ENCODE results near the gene RPRD2. TPM values are rescaled to one million over a fixed set of nuclear protein-coding genes. Genes with fewer than 3 reads are reported as not detected.
"Not testable (repeated sequence)": the region's sequence is repeated elsewhere in the genome, so short reads cannot be mapped to it uniquely, and the experiment has no call there.

RPRD2 gene
- total RNA-seq, 1 donor from 2014 or later: 21.7 TPM

DNA sequence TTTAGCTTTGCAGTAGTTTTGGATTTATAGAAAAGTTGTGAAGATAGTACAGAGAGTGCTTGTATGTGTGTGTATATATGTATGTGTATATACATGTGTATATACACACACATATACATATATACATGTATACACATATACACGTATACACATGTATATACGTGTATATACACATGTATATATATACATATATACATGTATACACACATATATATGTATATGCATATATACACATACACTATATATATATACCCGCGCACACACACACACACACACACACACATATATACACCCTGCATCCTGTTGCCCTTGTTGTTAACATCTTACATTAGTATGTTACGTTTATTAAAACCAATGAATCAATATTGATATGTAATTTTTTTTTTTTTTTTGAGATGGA is 24.3 kb downstream of the RPRD2 start:
- no peak for DNase-seq (ENCODE audit: low spot score)

DNA sequence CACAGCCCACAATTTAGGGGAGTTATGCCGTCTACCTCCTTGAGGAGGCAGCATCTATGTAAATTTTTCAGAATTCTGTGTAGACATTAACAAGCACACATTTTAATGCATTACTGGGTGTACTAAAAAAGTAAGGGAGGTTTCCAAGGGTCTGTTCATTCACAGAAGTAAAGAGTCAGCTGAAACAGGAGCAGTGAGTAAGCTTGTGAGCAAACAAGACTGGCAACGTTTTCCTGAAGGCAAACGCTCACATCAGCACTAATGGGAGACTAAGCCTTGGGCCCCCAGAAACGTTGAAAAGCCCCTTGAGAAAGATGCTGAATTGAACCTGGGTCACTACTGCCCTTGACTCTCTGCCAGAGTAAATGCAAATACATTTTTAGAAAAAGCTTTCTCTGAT is 25.7 kb downstream of the RPRD2 start:
- DNase-seq (ENCODE audit: low spot score): no peak

DNA sequence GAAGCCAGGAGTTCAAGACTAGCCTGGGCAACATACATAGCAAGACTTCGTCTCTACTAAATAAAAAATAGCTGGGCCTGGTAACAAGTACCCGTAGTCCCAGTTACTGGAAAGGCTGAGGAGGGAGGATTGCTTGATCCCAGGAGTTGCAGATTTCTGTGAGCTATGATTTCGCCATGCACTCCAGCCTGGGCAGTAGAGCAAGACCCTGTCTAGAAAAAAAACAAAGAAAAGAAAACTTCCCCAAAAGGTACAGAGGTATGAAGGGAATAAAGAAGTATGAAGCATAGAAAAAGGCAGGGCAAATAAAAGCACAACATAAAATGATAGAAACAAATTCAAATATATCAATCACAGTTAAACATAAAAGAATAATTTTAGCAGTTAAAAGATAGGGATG is 28.7 kb downstream of the RPRD2 start:
- DNase-seq (ENCODE audit: low spot score): no peak

DNA sequence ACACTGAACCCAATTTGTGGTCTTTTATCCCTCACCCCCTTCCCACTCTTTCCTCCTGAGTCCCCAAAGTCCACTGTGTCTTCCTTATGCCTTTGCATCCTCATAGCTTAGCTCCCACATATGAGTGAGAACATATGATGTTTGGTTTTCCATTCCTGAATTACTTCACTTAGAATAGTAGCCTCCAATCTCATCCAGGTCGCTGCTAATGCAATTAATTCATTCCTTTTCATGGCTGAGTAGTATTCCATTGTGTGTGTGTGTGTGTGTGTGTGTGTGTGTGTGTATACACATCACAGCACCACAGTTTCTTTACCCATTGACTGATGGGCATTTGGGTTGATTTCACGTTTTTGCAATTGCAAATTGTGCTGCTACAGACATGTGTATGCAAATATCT is 31.2 kb downstream of the RPRD2 start:
- DNase-seq (ENCODE audit: low spot score): not testable (repeated sequence)

DNA sequence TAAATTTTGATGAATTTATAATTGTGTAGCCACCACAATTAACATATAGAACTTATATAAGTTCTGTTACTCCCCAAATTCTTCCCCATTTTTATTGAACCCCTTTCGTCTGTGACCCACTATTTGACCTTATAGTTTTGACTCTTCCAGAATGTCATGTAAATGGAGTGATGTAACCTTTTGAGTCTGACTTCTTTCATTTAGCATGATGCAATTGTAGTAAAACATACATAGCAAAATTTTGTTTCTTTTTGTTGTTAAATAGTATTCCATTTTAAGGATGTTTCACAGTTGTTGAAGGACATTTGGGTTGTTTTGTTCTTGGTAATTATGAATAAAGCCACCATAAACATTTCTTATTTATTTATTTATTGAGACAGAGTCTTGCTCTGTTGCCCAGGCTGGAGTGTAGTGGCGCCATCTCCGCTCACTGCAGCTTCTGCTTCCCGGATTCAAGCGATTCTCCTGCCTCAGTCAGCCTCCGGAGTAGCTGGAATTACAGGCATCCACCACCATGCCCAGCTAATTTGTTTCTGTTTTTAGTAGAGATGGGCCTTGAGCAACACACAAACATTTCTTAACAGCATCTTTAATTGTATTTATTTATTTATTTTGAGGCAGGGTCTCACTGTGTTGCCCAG is 33.6 kb downstream of the RPRD2 start:
- DNase-seq (ENCODE audit: low spot score): no peak

DNA sequence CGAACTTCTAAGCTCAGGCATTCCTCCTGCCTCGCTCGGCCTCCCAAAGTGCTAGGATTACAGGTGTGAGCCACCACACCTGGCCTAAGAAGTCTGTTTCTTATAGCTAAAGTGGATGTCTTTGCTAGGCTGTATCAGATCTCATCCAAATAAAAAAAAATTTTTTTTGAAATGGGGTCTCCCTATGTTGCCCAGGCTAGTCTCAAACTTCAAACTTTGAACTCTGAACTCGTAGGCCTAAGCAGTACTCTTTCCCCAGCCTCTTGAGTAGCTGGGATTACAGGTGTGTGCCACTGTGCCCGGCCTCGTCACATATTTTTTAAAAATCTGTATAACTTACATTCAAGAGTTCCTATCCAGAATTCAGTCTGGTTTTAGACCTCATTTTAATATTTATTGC is 40.5 kb downstream of the RPRD2 start:
- no peak for DNase-seq (ENCODE audit: low spot score)

DNA sequence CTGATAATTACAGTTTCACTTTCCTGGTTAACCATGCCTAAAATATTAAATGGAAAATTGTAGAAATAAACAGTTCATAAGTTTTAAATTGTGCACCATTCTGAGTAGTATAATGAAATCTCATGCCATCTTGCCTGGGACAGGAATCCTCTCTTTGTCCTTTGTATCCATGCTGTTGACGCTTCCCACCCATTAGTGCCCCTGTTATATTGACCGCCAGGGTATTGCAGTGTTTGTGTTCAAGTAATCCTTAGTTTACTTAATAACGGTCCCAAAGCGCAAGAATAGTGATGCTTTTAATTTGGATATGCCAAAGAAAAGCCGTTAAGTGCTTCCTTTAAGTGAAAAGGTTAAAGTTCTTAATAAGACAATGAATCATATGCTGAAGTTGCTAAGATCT is 41.7 kb downstream of the RPRD2 start:
- no peak for DNase-seq (ENCODE audit: low spot score)

DNA sequence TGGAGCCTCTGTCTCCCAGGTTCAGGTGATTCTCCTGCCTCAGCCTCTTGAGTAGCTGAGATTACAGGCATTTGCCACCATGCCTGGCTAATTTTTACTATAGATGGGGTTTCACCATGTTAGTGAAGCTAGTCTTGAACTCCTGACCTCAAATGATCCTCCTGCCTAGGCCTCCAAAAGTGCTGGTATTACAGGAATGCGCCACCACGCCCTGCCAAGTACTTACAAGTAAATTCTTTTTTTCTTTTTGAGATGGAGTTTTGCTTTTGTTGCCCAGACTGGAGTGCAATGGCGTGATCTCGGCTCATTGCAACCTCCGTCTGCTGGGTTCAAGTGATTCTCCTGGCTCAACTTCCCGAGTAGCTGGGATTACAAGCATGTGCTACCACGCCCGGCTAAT is 42.5 kb downstream of the RPRD2 start:
- no peak for DNase-seq (ENCODE audit: low spot score)

DNA sequence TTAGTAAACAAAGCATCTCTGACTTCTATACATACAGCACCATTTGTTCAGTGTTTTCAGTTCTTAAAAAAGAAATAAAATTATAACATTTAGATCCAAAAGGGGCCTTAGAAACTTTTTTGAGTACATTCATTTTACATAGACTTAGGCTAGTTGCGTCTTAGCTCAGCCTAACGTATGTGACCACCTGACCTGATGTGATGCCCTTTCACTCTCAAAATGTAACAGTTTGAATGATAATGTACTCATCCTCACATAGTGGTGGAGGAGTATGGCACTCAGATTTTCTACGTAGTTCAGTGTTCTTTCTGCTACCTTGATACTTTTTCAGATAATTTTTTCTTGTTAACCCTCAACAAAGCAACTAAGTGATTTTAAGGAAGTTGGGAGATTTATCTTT is 43.4 kb downstream of the RPRD2 start:
- no peak for DNase-seq (ENCODE audit: low spot score)

DNA sequence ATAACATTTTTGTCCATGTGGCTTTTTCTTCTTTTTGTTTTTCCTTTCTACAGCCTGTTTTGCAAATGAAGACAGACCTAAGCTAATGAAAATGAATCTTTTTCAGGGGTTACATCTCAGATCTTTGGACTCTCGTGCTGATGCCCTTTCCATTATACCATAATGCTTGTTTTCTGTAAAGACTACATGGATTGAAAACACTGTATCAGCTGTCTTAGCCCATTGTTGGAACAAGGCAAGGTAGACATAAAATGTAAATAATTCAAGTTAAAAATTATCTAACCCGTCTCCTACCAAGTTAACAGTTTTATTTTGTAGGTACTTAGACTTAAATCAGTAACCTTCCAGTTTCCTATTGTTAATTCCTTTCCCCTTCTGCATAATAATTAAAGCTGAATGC is 44.9 kb downstream of the RPRD2 start:
- no peak for DNase-seq (ENCODE audit: low spot score)

DNA sequence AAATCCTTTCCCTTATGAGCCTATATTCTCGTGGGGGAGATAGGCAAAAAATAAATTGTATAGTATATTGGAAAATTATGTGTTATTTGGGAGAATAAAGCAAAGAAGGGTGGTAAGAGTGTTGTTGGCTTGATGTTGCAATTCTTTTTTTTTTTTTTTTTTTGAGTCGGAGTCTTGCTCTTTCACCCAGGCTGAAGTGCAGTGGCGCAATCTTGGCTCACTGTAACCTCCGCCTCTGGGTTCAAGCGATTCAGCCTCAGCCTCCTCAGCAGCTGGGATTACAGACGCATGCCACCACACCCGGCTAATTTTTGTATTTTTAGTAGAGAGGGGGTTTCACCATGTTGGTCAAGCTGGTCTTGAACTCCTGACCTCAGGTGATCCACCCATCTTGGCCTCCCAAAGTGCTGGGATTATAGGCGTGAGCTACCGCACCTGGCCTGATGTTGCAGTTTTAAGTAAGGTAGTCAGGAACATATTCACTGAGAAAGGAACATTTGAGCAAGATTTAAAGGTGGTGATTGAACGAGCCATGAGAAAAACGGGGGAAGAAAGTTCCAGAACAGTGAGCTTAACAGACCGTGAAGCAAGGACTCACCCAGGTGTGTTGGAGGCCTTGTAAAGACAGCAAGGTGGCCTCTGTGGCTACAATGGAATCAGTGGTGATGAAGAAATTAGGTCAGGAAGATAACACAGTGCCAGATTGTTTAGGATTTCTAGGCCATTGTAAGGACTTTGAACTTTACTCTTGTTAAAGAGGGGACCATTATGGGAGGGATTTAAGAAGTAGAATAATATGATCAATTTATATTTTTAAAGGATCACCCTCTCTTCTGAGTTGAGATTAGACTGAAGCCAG is 45.8 kb downstream of the RPRD2 start:
- DNase-seq (ENCODE audit: low spot score): no peak

DNA sequence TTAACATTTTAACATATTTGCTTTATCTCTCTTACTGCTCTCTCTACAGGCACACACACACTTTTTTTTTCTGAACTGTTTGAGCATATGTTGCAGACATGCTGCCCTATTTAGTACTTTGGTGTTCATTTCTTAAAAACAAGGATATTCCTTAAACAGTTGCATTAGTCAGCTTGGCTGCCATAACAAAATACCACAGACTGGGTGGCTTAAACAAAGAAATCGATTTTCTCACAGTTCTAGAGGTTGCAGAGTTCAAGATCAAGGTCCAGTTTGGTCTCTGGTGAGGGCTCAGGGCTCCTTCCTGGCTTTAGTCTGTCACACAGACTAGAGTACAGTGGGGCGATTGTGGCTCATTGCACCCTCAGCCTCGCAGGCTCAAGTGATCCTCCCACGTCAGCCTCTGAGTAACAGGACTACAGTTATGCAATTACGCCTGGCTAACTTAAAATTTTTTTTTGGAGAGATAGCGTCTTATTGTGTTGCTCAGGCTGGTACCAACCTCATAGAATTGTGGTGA is 46.7 kb downstream of the RPRD2 start:
- DNase-seq (ENCODE audit: low spot score): no peak

DNA sequence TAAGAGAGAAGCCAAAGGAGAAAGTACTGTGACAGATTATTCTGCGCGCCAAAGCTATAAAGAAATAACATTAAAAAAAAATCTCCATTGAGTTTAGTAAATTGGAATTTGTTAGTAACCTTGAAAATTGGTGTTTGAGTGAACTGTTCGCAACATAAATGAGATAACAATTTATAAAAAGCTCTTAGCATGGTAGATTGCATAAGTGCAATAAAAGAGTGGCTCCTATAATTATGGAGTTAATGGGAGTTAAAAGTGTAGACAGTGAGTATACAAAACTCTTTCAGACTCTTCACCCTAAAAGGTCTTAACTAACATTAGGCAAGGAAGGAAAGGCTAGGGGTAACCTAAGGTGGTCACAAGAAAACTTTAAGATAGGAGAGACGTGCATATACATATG is 50.6 kb downstream of the RPRD2 start:
- no peak for DNase-seq (ENCODE audit: low spot score)

DNA sequence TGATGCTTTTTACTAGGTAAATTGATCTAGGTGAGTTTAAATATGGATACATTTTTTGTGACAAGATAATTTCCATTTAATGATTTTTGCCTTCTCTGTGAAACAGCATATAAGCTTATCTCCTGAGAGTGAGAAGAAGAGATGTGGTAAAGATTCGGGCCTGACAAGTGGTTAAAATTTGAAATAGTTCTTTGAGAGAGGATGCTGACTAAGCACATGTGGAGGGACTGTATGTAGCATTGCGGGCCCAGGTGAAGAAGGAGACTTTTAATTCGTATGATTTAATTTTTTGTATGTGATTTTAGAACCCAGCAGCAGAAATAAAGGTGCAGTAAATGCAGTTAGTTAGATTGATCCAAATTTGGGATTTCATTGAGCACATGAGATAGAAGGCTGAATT is 51.9 kb downstream of the RPRD2 start:
- no peak for DNase-seq (ENCODE audit: low spot score)

DNA sequence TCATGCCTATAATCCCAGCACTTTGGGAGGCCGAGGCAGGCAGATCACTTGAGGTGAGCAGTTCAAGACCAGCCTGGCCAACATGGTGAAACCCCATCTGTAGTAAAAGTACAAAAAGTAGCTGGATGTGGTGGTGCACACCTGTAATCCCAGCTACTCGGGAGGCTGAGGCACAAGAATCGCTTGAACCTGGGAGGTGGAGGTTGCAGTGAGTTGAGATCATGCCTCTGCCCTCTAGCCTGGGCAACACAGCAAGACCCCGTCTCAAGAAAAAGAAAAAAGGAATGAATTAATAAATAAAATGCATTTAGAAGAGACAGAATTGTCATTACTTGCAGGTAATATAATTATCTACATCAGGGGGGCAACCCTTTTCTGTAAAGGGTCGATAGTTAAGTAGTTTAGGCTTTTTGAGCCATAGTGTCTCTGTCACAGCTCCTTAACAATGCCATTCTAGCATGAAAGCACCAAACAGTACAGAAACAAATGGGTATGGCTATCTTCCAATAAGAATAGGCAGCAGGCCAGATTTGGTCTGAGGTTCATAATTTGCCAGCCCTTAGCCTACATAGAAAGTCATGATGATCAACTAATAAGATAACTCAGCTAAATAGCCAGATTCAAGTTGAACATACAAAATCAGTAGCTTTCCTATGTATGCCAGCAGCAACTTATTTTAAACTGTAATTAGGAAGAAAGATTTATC is 56.8 kb downstream of the RPRD2 start:
- no peak for DNase-seq (ENCODE audit: low spot score)

DNA sequence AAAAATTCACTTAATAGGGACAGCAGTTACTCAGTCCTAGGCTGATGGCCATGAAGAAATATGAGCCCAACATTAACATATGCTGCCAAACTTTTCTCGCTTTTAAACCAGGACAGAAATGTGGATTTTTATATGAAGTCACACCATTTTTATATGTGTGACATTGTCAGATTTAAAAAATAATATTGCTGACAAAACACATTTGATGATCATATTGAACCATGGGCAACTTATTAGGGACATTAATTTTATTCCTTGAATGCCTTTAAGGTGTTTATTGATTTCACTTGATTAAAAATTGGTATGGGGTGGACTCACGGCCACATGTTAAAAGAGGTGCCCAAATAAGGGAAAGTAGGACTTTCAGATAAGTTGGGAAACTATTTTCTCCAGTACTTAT is 58.6 kb downstream of the RPRD2 start:
- DNase-seq (ENCODE audit: low spot score): no peak

DNA sequence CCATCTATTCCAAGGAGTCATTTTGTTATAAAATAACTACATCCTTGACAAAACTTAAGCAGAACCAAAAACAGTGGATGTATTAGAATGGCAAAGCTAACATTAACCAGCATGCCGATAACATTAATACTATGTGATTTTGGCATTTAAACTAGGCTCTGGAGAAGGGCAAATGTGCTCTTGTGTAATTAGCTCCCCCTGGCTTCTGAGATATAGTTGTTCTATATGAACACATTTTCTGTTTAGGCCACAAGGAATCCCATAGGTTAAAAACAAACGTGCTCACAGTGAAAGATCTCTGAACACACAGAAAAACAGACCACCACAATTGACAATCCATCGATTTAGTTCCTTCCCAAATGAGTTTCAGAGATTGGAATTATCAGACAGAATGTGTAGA is 65.9 kb downstream of the RPRD2 start:
- no peak for DNase-seq (ENCODE audit: low spot score)

DNA sequence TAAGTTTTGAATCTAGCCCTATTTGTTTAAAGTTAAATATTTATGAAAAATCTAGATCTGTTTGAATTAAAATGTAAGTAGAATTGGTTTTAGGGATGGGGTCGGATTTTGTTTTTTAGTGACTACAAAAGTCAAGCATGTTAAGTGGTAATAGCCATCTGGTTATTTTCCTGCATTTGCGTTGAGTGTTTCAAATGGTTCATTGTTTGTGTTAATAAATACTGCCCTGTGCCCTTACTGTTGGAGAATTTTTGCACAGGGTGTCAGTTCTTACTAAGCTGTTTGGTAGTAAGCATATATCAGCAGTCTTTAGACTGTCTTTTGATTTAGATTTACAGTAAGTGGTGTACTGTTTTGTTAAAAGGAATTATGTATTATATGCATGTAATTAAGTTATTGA is 77.2 kb downstream of the RPRD2 start:
- no peak for DNase-seq (ENCODE audit: low spot score)

DNA sequence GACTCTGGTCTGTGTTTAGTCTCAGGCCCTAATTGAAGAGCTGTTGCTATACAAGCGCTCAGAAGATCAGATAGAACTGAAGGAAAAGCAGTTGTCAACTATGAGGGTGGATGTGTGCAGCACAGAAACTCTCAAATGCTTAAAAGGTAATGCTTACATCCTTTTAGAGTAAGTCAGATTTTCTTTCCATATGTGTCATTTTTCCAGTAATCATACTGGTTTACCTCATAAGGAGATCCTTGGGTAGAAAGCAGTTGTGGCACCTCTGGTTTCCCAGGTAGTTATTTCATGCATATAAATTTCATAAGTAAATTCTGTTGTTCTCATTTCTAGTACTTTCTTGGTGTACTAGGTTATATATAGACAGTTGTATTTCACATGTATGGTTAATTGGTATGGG is 80.3 kb downstream of the RPRD2 start:
- DNase-seq (ENCODE audit: low spot score): no peak

DNA sequence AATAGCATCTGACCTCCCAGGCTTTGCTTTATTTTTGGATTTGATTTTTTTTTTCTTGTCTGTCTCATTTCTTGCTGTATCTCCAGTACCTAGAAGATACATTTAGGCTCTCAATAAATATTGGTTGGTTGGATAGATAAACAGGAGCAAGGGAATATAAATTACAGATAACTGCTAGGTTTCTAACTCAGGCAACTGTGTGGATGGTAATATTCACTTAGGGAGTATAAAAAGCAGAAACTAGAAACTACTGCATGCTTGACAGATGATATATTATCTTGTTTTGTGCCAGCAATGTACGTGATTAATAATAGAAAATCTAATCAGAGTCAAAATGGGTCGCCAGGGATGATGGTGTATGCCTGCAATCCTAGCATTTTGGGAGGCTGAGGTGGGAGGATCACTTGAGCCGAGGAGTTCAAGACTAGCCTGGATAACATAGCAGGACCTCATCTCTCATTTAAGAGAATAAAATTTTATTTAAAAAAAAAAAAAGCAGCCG is 92.2 kb downstream of the RPRD2 start:
- DNase-seq (ENCODE audit: low spot score): no peak

DNA sequence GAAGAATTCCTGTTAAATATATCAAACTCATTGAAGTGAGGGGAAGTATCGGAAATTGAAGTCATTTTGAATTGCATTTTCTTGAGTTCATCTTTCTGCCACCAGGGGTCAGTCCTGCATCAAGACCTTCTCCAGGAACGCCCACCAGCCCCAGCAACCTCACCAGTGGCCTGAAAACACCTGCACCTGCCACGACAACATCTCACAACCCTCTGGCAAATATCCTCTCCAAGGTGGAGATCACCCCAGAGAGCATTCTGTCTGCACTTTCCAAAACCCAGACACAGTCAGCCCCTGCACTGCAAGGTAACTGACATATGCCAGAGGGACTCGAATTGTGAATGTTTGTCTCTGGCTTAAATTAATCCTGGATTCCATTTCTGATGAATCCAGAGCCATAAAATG is 100.5 kb downstream of the RPRD2 start:
- no peak for DNase-seq (ENCODE audit: low spot score)

DNA sequence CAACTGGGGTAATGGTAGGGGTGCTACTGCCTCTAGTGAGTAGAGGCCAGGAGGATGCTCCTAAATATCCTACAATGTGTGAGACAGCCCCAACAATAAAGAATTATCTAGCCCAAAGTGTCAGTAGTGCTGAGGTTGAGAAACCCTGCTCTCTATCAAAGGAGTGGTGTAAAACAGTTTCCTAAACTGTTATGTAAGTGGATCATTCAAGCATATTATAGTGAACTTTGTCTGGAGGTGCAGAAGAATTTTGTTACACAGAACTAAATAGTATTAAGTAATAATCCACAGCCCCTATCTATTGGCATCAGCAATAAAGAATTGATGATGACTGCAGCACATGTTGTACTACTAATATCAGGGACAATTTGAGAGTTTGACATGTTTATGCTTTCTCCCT is 103.0 kb downstream of the RPRD2 start:
- DNase-seq (ENCODE audit: low spot score): no peak

Measured in mesenteric fat pad (tissue), 1 donor.